Activated CD8-positive, alpha-beta memory T cell treated with anti-CD3 and anti-CD28 coated beads for 36 hours (primary cell): ENCODE data around the gene PCED1B. TPM values are rescaled to one million over a fixed set of nuclear protein-coding genes. Genes with fewer than 3 reads are reported as not detected.

Source experiments
- CTCF ChIA-PET: fragments of 350-600 bp; sonication (Branson Sonifier 250); formaldehyde crosslinking; loops from one replicate; lab custom pipeline; 2021; ENCODE audit warnings: antibody characterized with exemption; lab: Charles Lee
- POLR2A ChIA-PET: fragments of 350-600 bp; sonication (Branson Sonifier 250); formaldehyde crosslinking; loops from one replicate; lab custom pipeline; 2021; ENCODE audit warnings: antibody characterized with exemption; lab: Charles Lee
- total RNA-seq, 2 experiments: library from RNA; stranded (reverse); gene quantifications; one replicate each; pipeline ENCODE4 v1.2.3, GENCODE V29; 2021

PCED1B gene
- total RNA-seq, 2 experiments from 2014 or later = 79.8 to 86.5 TPM

DNA sequence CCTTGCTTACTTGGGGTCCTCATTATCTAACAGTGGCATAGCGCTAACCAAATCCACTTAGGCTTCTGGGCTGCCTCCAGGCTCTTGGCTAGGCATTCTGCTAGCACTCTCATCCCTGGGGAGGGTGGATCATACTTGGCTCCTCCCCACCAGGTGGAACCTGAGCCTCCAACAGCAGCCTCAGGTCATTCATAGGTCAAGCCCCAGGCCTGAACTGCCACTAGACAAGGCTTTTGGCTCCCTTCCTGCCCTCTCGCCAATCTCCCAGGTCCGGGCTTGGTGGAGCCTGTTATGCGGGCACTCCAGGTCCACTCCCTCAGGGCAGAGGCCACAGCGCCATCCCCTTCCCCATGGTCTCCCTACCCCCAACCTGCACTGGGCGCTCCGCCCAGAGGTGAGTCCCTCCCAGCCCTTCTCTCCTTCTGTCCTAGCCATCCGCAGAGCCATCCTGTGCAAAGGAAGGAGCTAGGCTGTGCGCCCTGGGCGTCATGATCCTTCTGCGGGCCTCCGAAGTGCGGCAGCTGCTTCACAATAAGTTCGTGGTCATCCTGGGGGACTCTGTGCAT is 155.2 kb downstream of the PCED1B start:
- CTCF ChIA-PET = no interaction called here
- POLR2A ChIA-PET = interaction anchor here (1.3 kb wide), 1 partner anchor 47 kb away, joined by 3 read pairs; no protein-coding TSS in a partner anchor

DNA sequence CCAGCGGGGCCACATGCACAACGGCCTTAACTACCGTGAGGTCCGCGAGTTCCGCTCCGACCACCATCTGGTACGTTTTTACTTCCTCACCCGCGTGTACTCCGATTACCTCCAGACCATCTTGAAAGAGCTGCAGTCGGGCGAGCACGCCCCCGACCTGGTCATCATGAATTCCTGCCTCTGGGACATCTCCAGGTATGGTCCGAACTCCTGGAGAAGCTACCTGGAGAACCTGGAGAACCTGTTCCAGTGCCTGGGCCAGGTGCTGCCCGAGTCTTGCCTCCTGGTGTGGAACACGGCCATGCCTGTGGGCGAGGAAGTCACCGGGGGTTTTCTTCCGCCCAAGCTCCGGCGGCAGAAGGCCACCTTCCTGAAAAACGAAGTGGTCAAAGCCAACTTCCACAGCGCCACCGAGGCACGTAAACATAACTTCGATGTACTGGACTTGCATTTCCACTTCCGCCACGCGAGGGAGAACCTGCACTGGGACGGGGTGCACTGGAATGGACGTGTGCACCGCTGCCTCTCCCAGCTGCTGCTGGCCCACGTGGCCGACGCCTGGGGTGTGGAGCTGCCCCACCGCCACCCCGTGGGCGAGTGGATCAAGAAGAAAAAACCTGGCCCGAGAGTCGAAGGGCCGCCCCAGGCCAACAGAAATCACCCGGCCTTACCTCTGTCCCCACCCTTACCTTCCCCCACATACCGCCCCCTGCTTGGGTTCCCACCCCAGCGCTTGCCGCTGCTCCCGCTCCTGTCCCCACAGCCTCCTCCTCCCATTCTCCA is 156.0 kb downstream of the PCED1B start:
- CTCF ChIA-PET = no interaction called here

DNA sequence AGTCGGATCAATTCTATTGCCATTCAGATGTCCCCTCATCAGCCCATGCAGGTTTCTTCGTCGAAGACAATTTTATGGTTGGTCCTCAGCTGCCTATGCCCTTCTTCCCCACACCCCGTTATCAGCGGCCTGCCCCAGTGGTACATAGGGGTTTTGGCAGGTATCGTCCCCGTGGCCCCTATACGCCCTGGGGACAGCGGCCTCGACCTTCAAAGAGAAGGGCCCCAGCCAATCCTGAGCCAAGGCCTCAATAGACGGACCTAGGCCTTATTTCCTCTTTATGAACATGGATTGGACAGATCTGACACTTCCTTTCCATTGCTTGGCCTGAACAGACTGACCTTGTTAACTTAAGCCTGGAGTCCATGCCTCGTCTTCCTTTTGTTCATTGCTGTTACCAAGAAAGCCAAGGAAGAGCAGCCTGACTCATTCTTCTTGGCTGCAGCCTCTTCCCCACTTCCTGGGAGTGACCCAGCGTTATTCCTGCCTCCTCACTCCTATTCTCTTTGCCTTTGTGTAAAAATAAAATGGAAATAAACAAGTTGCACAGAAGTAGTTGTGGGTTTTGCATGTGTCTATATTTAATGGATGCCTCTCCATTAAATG is 156.8 kb downstream of the PCED1B start:
- ChIA-PET CTCF (no interaction called here), POLR2A (no interaction called here)

More for the DNA sequence above, 156.0 kb downstream of the PCED1B start:
- POLR2A ChIA-PET = interaction anchor here (1.3 kb wide), 1 partner anchor 46 kb away, joined by 3 read pairs; no protein-coding TSS in a partner anchor

DNA sequence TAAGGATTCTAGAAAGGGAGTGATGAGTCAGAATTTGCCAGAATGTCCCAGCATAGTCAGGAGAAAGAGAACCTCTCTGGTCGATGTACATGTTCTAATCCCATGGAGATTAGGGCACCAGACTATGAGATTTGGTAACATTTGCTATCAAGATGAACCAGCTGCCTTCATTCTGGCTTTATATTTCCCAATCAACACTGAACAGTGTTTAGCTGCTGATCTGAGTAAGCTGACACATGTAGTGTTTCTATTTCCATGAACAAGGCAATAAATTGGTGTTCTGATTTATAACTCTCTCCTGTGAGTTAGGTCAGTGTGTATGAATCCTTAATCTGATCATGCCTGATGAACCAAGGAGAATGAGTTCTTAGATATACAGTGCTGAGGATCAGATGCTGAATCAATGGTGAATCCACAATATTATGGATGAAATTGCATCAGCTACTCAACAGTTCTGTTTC is 158.4 kb downstream of the PCED1B start:
- ChIA-PET CTCF (no interaction called here), POLR2A (no interaction called here)

DNA sequence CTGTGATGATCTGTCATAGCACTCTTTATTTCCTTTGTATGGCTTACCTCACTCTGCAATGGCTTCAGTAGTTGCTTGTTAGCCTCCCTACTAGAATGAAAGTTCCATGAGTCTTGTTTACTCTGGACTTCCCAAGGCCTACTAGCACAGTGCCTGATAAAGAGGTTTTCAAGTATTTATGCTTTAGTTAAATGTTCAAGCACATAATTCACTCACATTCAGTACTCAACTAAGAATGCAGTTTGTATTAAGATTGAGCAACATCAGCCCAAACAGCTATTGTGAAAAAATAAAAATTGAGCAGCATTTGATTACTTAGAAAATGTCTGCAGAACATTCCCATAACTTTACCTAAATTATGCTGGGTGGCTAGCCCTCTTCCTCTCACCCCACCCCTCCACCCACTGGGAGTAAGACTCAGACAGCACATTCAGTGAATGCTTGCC is 159.3 kb downstream of the PCED1B start:
- ChIA-PET CTCF (no interaction called here), POLR2A (no interaction called here)

DNA sequence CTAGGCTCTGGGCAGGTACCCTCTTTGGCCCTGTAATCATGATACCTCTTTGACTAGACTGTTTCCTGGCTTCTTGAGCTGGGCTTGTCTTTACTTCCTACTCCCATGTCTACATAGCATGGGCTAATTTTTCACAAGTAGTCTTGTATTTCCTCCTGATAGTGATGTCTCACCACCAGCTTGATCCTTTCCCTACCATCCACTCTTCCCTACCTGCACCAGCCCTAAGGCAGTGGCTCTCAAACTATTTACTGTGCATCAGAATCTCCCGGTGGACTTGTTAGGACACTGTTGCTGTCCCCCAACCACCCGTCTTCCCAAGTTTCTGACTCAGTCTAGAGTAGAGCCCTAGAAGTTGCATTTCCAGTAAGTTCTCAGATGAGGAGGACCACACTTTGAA is 163.0 kb downstream of the PCED1B start:
- CTCF ChIA-PET = interaction anchor here (0.9 kb wide), 1 partner anchor 95 kb away, joined by 3 read pairs; no protein-coding TSS in a partner anchor
- POLR2A ChIA-PET = no interaction called here

DNA sequence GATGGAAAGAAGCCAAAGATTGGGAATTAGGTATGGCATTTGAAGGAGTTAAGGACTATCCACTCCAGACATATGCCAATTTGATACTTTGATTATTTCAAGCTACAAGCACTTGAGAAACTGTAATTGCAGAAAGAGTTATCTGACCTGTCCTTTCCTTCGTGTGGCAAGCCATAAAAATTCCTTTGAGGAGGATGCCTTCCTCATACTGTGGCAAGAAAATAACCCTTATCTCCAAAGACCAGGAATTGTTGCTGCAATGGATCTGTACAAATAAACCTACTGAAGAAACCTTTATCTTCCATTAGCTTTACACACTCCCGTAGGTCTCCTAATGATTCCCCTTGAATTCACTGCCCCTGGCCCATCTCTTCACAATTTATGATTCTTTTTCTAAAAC is 165.4 kb downstream of the PCED1B start:
- CTCF ChIA-PET = interaction anchor here (0.6 kb wide), 1 partner anchor 103 kb away, joined by 6 read pairs; no protein-coding TSS in a partner anchor
- POLR2A ChIA-PET = no interaction called here

DNA sequence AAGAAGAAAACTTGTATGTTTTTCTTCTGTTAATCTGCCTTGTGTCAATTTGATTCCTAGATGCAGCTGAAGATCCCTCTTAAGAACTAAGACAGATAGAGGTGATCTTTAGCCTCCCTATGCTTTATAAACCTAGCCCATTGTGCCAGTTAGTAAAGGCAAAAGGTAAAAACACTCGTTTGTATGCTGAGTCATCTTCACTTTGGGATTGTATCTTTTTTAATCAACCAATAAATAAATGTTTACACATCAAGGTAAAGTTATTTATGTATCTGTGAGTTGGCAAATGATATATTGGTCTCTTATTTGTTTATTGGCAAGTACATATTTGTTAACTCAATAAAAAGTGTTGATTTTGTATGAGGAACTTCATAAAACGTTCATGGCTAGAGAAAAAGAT is 166.2 kb downstream of the PCED1B start:
- ChIA-PET CTCF (no interaction called here), POLR2A (no interaction called here)

DNA sequence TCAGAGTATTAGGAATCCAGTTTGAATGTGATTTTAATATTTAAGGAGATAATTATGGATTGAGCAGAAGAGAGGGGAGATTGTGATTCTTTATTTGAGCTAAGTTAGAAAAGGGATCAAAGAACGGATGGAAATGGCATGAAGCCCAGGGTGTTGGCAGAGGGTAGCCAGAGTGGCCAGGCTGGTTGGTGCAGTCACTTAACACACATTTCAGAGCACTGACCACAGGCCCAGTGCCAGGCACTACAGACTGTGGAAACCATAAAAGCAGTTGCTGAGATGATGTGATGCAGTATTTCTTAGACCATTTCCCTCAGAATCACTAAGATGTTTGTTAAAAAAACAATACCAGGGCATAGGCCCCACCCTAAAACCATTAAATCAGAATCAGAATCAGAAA is 168.0 kb downstream of the PCED1B start:
- ChIA-PET CTCF (no interaction called here), POLR2A (no interaction called here)

DNA sequence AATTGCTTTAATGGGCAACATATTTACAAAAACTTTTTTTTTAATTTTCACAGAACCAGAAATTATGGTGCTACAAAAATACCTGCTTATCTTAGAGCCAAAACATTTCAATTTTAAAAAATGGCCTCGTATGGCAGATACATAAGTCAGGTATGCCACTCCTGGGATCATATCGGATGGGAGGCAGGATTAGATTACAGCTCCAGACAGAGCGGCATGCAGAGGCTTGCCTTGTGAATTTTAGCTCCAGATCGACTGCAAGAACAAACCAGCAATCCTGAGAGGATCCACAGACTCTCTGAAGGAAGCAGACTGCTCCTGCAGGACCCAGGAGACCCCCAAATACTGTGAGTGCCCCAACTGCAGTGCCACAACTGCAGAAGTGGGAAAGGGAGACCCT is 169.7 kb downstream of the PCED1B start:
- ChIA-PET POLR2A (no interaction called here), CTCF (no interaction called here)

DNA sequence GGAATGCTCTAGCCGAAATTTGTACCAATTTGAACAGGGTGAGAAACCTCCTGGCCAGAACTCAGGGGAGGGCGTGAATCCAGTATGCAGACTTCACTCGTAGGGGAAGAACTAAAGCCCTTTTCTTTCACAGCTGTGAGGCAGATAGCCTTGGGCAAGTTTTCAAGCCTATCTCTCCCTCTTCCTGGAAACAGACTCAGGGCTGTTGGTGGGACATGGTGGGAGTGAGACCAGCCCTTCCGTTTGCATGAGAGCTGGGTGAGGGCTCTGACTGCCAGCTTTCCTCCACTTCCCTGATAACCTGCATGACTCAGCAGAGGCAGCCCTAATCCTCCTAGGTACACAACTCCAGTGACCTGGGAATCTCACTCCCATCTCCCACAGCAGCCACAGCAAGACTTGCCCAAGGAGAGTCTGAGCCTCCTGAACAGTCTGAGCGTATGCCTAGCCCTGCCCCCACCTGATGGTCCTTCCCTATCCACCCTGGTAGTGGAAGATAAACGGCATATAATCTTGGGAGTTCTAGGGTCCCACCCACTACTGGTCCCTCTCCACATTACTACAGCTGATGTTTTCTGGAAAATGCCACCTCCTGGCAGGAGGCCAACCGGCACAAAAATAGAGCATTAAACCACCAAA is 170.4 kb downstream of the PCED1B start:
- POLR2A ChIA-PET = no interaction called here
- CTCF ChIA-PET = no interaction called here

DNA sequence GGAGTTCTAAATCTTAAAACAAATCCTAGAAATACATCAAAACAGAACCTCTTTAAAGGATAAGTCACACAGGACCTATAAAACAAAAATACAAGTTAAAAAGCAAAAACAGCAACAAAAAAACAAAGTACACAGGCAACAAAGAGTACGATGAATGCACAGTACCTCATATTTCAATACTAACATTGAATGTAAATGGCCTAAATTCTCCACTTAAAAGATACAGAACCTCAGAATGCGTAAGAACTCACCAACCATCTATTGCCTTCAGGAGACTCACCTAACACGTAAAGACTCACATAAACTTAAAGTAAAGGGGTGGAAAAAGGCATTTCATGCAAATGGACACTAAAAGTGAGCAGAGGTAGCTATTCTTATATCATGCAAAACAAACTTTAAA is 172.5 kb downstream of the PCED1B start:
- CTCF ChIA-PET = no interaction called here

DNA sequence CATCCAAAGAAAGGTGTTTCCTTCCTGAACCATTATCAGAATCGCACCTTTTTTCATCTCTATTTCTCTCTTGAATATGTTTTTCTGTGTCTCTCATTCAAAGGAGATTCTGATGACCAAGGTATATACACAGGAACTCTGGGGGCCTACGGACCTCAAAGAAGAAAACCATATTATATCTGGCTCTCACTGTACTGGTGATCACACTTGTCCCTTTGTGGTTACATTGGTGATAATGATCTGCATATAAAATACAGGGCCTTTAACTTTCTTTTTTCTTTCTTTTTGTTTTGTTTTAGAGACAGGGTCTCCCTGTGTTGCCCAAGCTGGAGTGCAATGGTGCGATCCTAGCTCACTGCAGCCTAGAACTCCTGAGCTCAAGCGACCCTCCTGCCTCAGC is 185.5 kb downstream of the PCED1B start:
- ChIA-PET POLR2A (no interaction called here), CTCF (interaction anchor here (0.6 kb wide), 1 partner anchor 25 kb away, joined by 3 read pairs; no protein-coding TSS in a partner anchor)

More for the DNA sequence above, 172.5 kb downstream of the PCED1B start:
- POLR2A ChIA-PET = no interaction called here

DNA sequence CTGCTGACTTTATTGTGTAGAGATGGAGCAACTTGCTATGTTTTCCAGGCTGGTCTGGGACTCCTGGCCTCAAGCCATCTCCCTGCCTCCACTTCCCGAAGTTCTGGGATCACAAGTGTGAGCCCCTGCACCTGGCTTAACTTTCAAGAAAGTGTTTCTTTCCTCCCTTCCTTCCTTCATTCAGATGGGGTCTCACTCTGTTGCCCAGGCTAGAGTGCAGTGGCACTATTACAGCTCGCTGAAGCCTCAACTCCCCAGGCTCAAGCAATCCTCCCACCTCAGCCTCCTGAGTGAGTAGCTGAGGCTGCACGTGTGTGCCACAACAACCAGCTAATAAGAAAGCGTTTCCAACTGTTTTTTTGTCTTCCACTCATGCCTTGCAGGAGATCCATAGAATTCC is 186.0 kb downstream of the PCED1B start:
- ChIA-PET CTCF (interaction anchor here (0.6 kb wide), 1 partner anchor 25 kb away, joined by 3 read pairs; no protein-coding TSS in a partner anchor), POLR2A (no interaction called here)

DNA sequence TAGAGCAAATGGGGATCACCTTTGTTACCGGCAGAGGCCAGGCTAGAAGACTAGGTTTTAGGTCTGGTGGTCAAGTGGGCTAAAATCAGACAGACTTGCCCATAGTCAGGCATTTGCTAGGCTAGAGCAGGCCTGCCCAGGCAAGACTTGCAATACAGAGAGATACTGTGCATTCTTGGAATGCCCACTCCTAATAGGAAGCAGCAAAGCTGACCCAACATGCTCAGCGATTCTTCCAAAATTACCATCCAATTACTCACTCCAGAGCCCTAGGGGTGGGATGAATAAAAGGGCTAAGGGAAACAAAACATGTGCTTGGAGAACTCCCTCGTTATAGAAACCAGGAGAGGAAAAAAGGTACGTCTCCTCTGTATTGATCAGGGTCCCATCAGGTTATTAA is 188.2 kb downstream of the PCED1B start:
- ChIA-PET POLR2A (no interaction called here), CTCF (interaction anchor here (1.5 kb wide), 1 partner anchor 20 kb away, joined by 3 read pairs; no protein-coding TSS in a partner anchor)

DNA sequence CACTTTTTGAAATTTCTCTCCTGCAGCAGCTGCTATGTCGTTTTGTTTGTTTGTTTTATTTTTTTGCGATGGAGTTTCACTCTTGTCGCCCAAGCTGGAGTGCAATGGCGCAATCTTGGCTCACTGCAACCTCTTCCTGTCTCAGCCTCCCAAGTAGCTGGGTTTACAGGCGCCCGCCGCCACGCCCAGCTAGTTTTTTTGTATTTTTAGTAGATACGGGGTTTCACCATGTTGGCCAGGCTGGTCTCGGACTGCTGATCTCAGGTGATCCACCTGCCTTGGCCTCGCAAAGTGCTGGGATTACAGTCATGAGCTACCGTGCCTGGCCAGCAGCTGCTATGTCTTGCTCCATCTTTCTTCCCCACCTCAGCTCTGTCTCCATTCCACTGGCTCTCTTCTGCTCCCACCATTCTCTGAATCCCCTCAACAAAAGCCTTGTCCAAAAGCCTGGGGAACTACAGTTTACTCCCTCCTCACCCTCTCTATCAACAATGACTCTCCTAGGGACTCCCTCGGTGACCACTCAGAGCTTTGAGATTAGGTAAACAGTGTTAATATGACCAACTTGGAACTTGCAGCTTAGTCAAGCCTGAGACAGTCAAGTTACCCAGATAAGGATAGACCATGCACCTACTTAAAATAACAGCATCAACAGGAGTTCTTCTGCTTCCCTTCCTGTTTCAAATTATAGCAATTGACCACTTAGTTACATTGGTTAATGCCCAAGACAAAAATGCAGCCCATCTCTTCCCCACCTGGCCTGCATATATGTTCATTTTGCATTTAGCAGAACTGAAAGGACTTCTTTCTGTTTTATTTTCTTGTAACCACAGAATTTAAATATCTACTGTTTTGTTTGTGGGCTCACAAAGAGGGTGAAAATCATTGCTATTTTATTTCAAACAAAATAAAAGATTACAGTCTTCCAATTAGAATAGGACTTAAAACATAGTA is 189.4 kb downstream of the PCED1B start:
- ChIA-PET CTCF (interaction anchor here (1.5 kb wide), 1 partner anchor 19 kb away, joined by 3 read pairs; no protein-coding TSS in a partner anchor), POLR2A (no interaction called here)

DNA sequence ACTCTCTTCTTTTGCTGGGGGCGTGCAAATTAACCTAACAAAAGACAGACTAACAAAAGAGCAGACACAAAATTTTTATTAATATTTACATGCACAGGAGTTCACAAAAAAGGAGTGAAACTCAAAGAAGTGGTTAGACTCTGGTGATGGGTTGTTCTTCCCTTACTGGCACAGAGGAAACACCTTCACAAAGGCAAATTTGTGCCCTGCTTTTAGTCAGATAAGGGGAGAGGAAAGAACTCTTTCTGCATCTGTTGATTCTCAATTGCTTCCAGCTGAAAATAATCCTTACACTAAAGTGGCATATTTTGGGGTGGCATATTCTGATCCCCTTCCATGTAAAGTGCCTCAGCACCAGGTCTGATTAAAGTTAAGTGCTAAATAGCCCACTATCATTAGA is 190.5 kb downstream of the PCED1B start:
- ChIA-PET POLR2A (no interaction called here), CTCF (no interaction called here)
